Common myeloid progenitor, CD34-positive (primary cell): ENCODE results near the gene GFOD2. TPM values are rescaled to one million over a fixed set of nuclear protein-coding genes. Genes with fewer than 3 reads are reported as not detected.

Source experiments
- CTCF ChIA-PET: fragments of 350-600 bp; sonication (Branson Sonifier 250); formaldehyde crosslinking; loops from one replicate; lab custom pipeline; 2021; ENCODE audit warnings: antibody characterized with exemption; lab: Charles Lee
- POLR2A ChIA-PET: fragments of 350-600 bp; sonication (Branson Sonifier 250); formaldehyde crosslinking; loops from one replicate; lab custom pipeline; 2021; ENCODE audit warnings: antibody characterized with exemption; lab: Charles Lee
- DNase-seq, 3 donors: peaks; one replicate each; pipeline versions ENCODE4 v3.0.0 to v3.0.0-alpha.2; 2013
- H3K27ac ChIP-seq, 2 experiments: 1 replicate in 1 of 2; 2 replicates in 1 of 2; pipeline ENCODE4 v1.7.0; 2013; ENCODE audit warnings: inconsistent platforms in 2 of 2, low read length in 2 of 2, mild to moderate bottlenecking in 2 of 2, low read depth in 1 of 2, moderate library complexity in 1 of 2; ENCODE audit not compliant: severe bottlenecking in 2 of 2, insufficient read depth in 1 of 2, poor library complexity in 1 of 2
- H3K27me3 ChIP-seq, 5 experiments: replicated peaks in 2 of 5; 1 replicate in 3 of 5; 2 replicates in 2 of 5; pipeline versions ENCODE4 v1.6.1 to v1.7.0; 2013; ENCODE audit warnings: low read length in 4 of 5, mild to moderate bottlenecking in 2 of 5, moderate library complexity in 2 of 5, inconsistent platforms in 1 of 5; ENCODE audit not compliant: insufficient read depth in 5 of 5, control insufficient read depth in 4 of 5
- H3K36me3 ChIP-seq, 4 experiments: 1 replicate in 2 of 4; 2 replicates in 2 of 4; pipeline versions ENCODE4 v1.6.1 to v1.7.0; 2013; ENCODE audit warnings: low read length in 3 of 4, control low read depth in 1 of 4, mild to moderate bottlenecking in 1 of 4; ENCODE audit not compliant: control insufficient read depth in 4 of 4, insufficient read depth in 4 of 4
- H3K4me1 ChIP-seq, 4 experiments: 1 replicate in 3 of 4; 2 replicates in 1 of 4; pipeline versions ENCODE4 v1.6.1 to v1.7.1; 2013; ENCODE audit warnings: low read length in 3 of 4, mild to moderate bottlenecking in 3 of 4, control low read depth in 1 of 4, inconsistent platforms in 1 of 4, moderate library complexity in 1 of 4; ENCODE audit not compliant: control insufficient read depth in 4 of 4, insufficient read depth in 4 of 4; ENCODE audit errors: control extremely low read depth in 1 of 4
- H3K4me3 ChIP-seq, 7 experiments: 1 replicate in 4 of 7; 2 replicates in 3 of 7; pipeline versions ENCODE4 v1.5.1 to v1.7.0; 2013; ENCODE audit warnings: mild to moderate bottlenecking in 7 of 7, low read length in 6 of 7, moderate library complexity in 6 of 7, inconsistent platforms in 2 of 7, low read depth in 2 of 7, control low read depth in 1 of 7; ENCODE audit not compliant: insufficient read depth in 4 of 7, control insufficient read depth in 1 of 7; ENCODE audit errors: extremely low read depth in 1 of 7
- H3K9me3 ChIP-seq, 5 experiments: 1 replicate in 4 of 5; 2 replicates in 1 of 5; pipeline versions ENCODE4 v1.6.1 to v1.7.1; 2013; ENCODE audit warnings: low read length in 4 of 5, mild to moderate bottlenecking in 2 of 5, inconsistent platforms in 1 of 5, low read depth in 1 of 5, moderate library complexity in 1 of 5; ENCODE audit not compliant: control insufficient read depth in 4 of 5, insufficient read depth in 2 of 5; ENCODE audit errors: control extremely low read depth in 1 of 5
- WGBS: methylation state at CpG from one replicate; pipeline ENCODE4 v1.1.5; 2013; ENCODE audit not compliant: insufficient coverage; 5-methylcytosine and 5-hydroxymethylcytosine counted together
- polyA plus RNA-seq: library from polyadenylated mRNA; unstranded; fragments of 120-200 nt; gene quantifications from one replicate; pipeline ENCODE4 v1.2.1, GENCODE V29; 2013

Gene GFOD2
- polyA plus RNA-seq: 12.7 TPM

GRCh38 chr16:67719048-67719777 lies at the start of gene GFOD2:
GFOD2 (minus strand) TSS chr16:67719316; CDS start chr16:67685715, 33,601 bp downstream.
- Histone ChIP-seq H3K36me3 (peaks cover 0 to 13% (median 9%) of the 10 kb centered on the region in 4 experiments), H3K27ac (peak within 1 kb of the TSS; percentile 88 to 95), H3K27me3 (no peaks in the 10 kb centered on the region), H3K9me3 (no peaks in the 10 kb centered on the region), H3K4me1 (peaks cover 3 to 25% (median 18%) of the 10 kb centered on the region in 4 experiments), H3K4me3 (peak within 1 kb of the TSS; percentile 79 to 98 (median 94))
- ChIA-PET POLR2A (interaction anchor here (0.6 to 1.3 kb wide), 3 partner anchors 9 to 228 kb away, joined by 3 read pairs; no protein-coding TSS in a partner anchor), CTCF (interaction anchor here (1.0 to 2.5 kb wide), 4 partner anchors 10 to 98 kb away, joined by 3 to 12 read pairs (median 4); no protein-coding TSS in a partner anchor)
- DNase-seq: peak; percentile 90 to 94 (median 91)
- WGBS: under 1% methylated on average over 54 of the region's 59 CpGs

- Histone ChIP-seq H3K27ac (no peak overlapping the region), H3K4me3 (no peak overlapping the region), H3K9me3 (no peaks in the 10 kb centered on the region), H3K36me3 (peaks cover 4 to 34% (median 11%) of the 10 kb centered on the region in 4 experiments), H3K27me3 (no peaks in the 10 kb centered on the region), H3K4me1 (peaks cover 0 to 4% (median 0%) of the 10 kb centered on the region in 4 experiments)
- CTCF ChIA-PET: interaction anchor here (0.6 to 1.1 kb wide), 2 partner anchors 9 to 13 kb away, joined by 3 read pairs; no protein-coding TSS in a partner anchor
- POLR2A ChIA-PET: no interaction called here
- DNase-seq: no peak
- 100% methylated on average over 6 of the region's 7 CpGs for WGBS
These were observed 48.8 kb upstream of the GFOD2 start for GRCh38 chr16:67767953-67768352.

GRCh38 chr16:67766291-67766690 lies 47.2 kb upstream of the GFOD2 start:
- Histone ChIP-seq H3K4me1 (no peaks in the 10 kb centered on the region), H3K9me3 (no peaks in the 10 kb centered on the region), H3K36me3 (peaks cover 4 to 35% (median 12%) of the 10 kb centered on the region in 4 experiments), H3K27me3 (no peaks in the 10 kb centered on the region), H3K4me3 (no peak overlapping the region), H3K27ac (no peak overlapping the region)
- 100% methylated on average over 2 of the region's 4 CpGs for WGBS
- POLR2A ChIA-PET: no interaction called here
- no peak for DNase-seq
- CTCF ChIA-PET: interaction anchor here (0.5 to 1.3 kb wide), 2 partner anchors 14 kb away, joined by 4 read pairs; no protein-coding TSS in a partner anchor

- WGBS: 98% methylated on average over 5 of the region's 7 CpGs
- Histone ChIP-seq H3K27ac (no peak overlapping the region), H3K27me3 (no peaks in the 10 kb centered on the region), H3K36me3 (peaks cover 2 to 26% (median 7%) of the 10 kb centered on the region in 4 experiments), H3K4me1 (peaks cover 5 to 14% (median 12%) of the 10 kb centered on the region in 4 experiments), H3K9me3 (no peaks in the 10 kb centered on the region), H3K4me3 (no peak overlapping the region)
- POLR2A ChIA-PET: no interaction called here
- CTCF ChIA-PET: no interaction called here
- DNase-seq: no peak
These were observed 45.1 kb upstream of the GFOD2 start for GRCh38 chr16:67764158-67764667.

GRCh38 chr16:67763066-67763465 lies 44.0 kb upstream of the GFOD2 start:
- Histone ChIP-seq H3K9me3 (no peaks in the 10 kb centered on the region), H3K27ac (no peak overlapping the region), H3K27me3 (no peaks in the 10 kb centered on the region), H3K4me1 (peaks cover 5 to 14% (median 12%) of the 10 kb centered on the region in 4 experiments), H3K4me3 (no peak overlapping the region), H3K36me3 (peaks cover 0 to 30% (median 12%) of the 10 kb centered on the region in 4 experiments)
- POLR2A ChIA-PET: no interaction called here
- CTCF ChIA-PET: interaction anchor here (1.5 kb wide), 1 partner anchor 11 kb away, joined by 4 read pairs; no protein-coding TSS in a partner anchor
- no peak for DNase-seq
- 95% methylated on average over 5 of the region's 5 CpGs for WGBS

- H3K27ac ChIP-seq: no peak overlapping the region
- H3K27me3 ChIP-seq: no peaks in the 10 kb centered on the region
- POLR2A ChIA-PET: interaction anchor here (0.7 kb wide), 1 partner anchor 123 kb away, joined by 3 read pairs; no protein-coding TSS in a partner anchor
- WGBS: 100% methylated on average over 2 of the region's 2 CpGs
- CTCF ChIA-PET: interaction anchor here (1.5 kb wide), 1 partner anchor 11 kb away, joined by 4 read pairs; no protein-coding TSS in a partner anchor
- no peaks in the 10 kb centered on the region for H3K9me3 ChIP-seq
- H3K36me3 ChIP-seq: peaks cover 0 to 37% (median 13%) of the 10 kb centered on the region in 4 experiments
- H3K4me3 ChIP-seq: no peak overlapping the region
- H3K4me1 ChIP-seq: peaks cover 5 to 14% (median 12%) of the 10 kb centered on the region in 4 experiments
- no peak for DNase-seq
These were observed 43.3 kb upstream of the GFOD2 start for GRCh38 chr16:67762385-67762784.
